ENCODE data around the gene PKDREJ. TPM values are rescaled to one million over a fixed set of nuclear protein-coding genes. Genes with fewer than 3 reads are reported as not detected.

Gene PKDREJ
- total and polyA plus RNA-seq, 2 of the 4 experiments (the other 2 are of a cell fraction), result 0.02 TPM; not detected in 1

- Histone ChIP-seq H3K4ac (ENCODE audit: low read depth, low read length) (no peak overlapping the region), H3K9ac (ENCODE audit: low read depth, low read length) (no peak overlapping the region), H3K14ac (replicated peaks; ENCODE audit: low read depth, low read length) (no peak overlapping the region), H3K18ac (ENCODE audit: low read depth, low read length) (no peak overlapping the region), H2BK5ac (ENCODE audit: low read depth, low read length, poor library complexity, severe bottlenecking) (no peak overlapping the region), H3K23ac (ENCODE audit: low read depth, low read length) (no peak overlapping the region), H4K5ac (ENCODE audit: low read depth, low read length) (no peak overlapping the region), H3K36me3 (ENCODE audit: control insufficient read depth, insufficient read depth, low read length) (peaks cover 26% of the 10 kb centered on the region), H4K91ac (ENCODE audit: insufficient read depth, low read depth, low read length) (no peak overlapping the region), H2AK9ac (replicated peaks; ENCODE audit: low read depth, low read length, poor library complexity) (no peak overlapping the region), H4K20me1 (ENCODE audit: insufficient read depth, low read length) (peaks cover 3% of the 10 kb centered on the region; the same call in 1 of the 2 replicates), H2AFZ (replicated peaks; ENCODE audit: low read length, poor library complexity) (no peak overlapping the region), H2AK5ac (ENCODE audit: low read depth, low read length) (no peak overlapping the region), H3K27me3 (ENCODE audit: control insufficient read depth, insufficient read depth, low read length) (no peaks in the 10 kb centered on the region), H3K4me3 (ENCODE audit: insufficient read depth, low read depth, low read length) (no peak overlapping the region), H2BK15ac (ENCODE audit: low read depth, low read length) (no peak overlapping the region), H3K9me3 (ENCODE audit: control insufficient read depth, insufficient read depth, low read length) (no peaks in the 10 kb centered on the region), H3K4me2 (ENCODE audit: low read depth, low read length) (no peak overlapping the region), H3K9me1 (ENCODE audit: insufficient read depth, low read length) (peaks cover 14% of the 10 kb centered on the region), H2BK20ac (ENCODE audit: low read depth, low read length) (no peak overlapping the region), H3K56ac (ENCODE audit: extremely low read depth, insufficient read depth, low read length) (no peak overlapping the region), H3K79me1 (ENCODE audit: low read depth in 1 of 2, low read length in 2 of 2) (no peaks in the 10 kb centered on the region), H3K27ac (ENCODE audit: insufficient read depth, low read length) (no peak overlapping the region), H2BK120ac (ENCODE audit: low read depth, low read length) (no peak overlapping the region), H3K4me1 (ENCODE audit: control insufficient read depth, insufficient read depth, low read length) (peaks cover 5% of the 10 kb centered on the region), H4K8ac (ENCODE audit: low read depth in 2 of 2, low read length in 2 of 2) (no peak overlapping the region)
- no peak for DNase-seq
- in situ Hi-C loops (cut with MboI; ENCODE audit: low sequenced_read_pairs) (no loop called here), dilution Hi-C loops (cut with HindIII; ENCODE audit: low sequenced_read_pairs, unreplicated experiment) (no loop called here), intact Hi-C loops (cut with micrococcal nuclease) (no loop called here)
- ChIA-PET CTCF (no interaction called here), POLR2A (ENCODE audit: unreplicated experiment) (no interaction called here)
- BruUV-seq (replicated peaks), result no TSS peak
- 80% methylated on average over 2 of the region's 12 CpGs; no CpG with 5 or more reads in 1 of the 2 experiments for WGBS, 2 experiments (ENCODE audit: extremely low coverage in 2 of 2, insufficient read length in 1 of 2)
- no peak for ATAC-seq (ENCODE audit: low read depth)
- TF ChIP-seq, protein P1, sequence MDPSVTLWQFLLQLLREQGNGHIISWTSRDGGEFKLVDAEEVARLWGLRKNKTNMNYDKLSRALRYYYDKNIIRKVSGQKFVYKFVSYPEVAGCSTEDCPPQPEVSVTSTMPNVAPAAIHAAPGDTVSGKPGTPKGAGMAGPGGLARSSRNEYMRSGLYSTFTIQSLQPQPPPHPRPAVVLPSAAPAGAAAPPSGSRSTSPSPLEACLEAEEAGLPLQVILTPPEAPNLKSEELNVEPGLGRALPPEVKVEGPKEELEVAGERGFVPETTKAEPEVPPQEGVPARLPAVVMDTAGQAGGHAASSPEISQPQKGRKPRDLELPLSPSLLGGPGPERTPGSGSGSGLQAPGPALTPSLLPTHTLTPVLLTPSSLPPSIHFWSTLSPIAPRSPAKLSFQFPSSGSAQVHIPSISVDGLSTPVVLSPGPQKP (IDR thresholded peaks at IDR 0.05; ENCODE audit: borderline replicate concordance, low read depth, low read length), result no peak
- TF ChIP-seq MAZ (IDR thresholded peaks at IDR 0.05; ENCODE audit: borderline replicate concordance, low read depth, low read length) (no peak), CEBPB (IDR thresholded peaks at IDR 0.05; ENCODE audit: low read depth, low read length) (no peak), MXI1 (IDR thresholded peaks at IDR 0.05; ENCODE audit: borderline replicate concordance, low read depth, low read length) (no peak), RFX5 (IDR thresholded peaks at IDR 0.05; ENCODE audit: low read depth, low read length) (no peak), POLR2A (IDR thresholded peaks at IDR 0.05; ENCODE audit: low read depth, low read length) (no peak), RAD21 (IDR thresholded peaks at IDR 0.05; ENCODE audit: low read length) (no peak), FOS (IDR thresholded peaks at IDR 0.05; ENCODE audit: low read depth, low read length) (no peak), RCOR1 (IDR thresholded peaks at IDR 0.05; ENCODE audit: insufficient replicate concordance, low read length) (no peak), USF2 (IDR thresholded peaks at IDR 0.05; ENCODE audit: low read depth, low read length) (no peak)
Measured at GRCh38 chr22:46234969-46235368, 28.2 kb downstream of the PKDREJ start.
